Activated T-cell treated with anti-CD3 and anti-CD28 coated beads, Interleukin-2, amount 50 U/mL, for 24 hours (primary cell): Measurements from ENCODE around the gene STUM.

Source experiments
- DNase-seq: peaks from one replicate; pipeline ENCODE4 v3.0.0-alpha.2; 2020
- H3K27ac Mint-ChIP-seq: 2 replicates; pipeline ENCODE4 v1.8.0; 2020; ENCODE audit warnings: mild to moderate bottlenecking, mixed read lengths
- H3K27me3 Mint-ChIP-seq: 2 replicates; pipeline ENCODE4 v1.8.0; 2020; ENCODE audit warnings: mixed read lengths
- H3K36me3 Mint-ChIP-seq: 2 replicates; pipeline ENCODE4 v1.8.0; 2020; ENCODE audit warnings: low read depth, mixed read lengths
- H3K4me1 Mint-ChIP-seq: 2 replicates; pipeline ENCODE4 v1.8.0; 2020; ENCODE audit warnings: low read depth, mixed read lengths
- H3K4me3 Mint-ChIP-seq: 2 replicates; pipeline ENCODE4 v1.8.0; 2020; ENCODE audit warnings: mild to moderate bottlenecking, moderate library complexity, mixed read lengths
- H3K9me3 Mint-ChIP-seq: 2 replicates; pipeline ENCODE4 v1.8.0; 2020; ENCODE audit warnings: mixed read lengths

The STUM gene

DNA sequence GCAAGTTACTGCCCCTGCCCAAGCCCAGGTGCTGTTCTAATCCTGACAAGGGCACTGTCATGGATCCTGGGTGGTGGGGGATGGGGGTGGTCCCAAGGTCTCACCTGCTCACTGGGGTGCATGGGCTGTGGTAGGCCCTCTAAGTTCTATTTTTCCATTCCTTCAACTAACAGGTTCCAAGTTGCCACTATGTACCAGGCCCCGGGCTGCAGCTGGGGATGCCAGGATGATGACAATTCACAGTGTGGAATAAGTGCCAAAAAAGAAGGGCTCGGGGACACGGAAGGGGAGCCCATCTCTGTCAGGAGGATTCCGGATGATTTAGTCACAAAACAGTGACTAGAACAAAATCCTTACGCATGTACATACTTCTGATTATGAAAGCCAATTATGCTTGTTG is 76.0 kb downstream of the STUM start:
- H3K4me1 Mint-ChIP-seq = peaks cover 33% of the 10 kb centered on the region
- H3K4me3 Mint-ChIP-seq = no peak overlapping the region
- no peak for DNase-seq
- no peak overlapping the region for H3K27ac Mint-ChIP-seq
- no peaks in the 10 kb centered on the region for H3K27me3 Mint-ChIP-seq
- peaks cover 13% of the 10 kb centered on the region for H3K36me3 Mint-ChIP-seq
- peaks cover 2% of the 10 kb centered on the region for H3K9me3 Mint-ChIP-seq

- peaks cover 2% of the 10 kb centered on the region for H3K9me3 Mint-ChIP-seq
- H3K4me3 Mint-ChIP-seq = no peak overlapping the region
- H3K36me3 Mint-ChIP-seq = peaks cover 19% of the 10 kb centered on the region
- no peak for DNase-seq
- peaks cover 33% of the 10 kb centered on the region for H3K4me1 Mint-ChIP-seq
- H3K27ac Mint-ChIP-seq = no peak overlapping the region
- H3K27me3 Mint-ChIP-seq = no peaks in the 10 kb centered on the region
These were observed 76.8 kb downstream of the STUM start for GRCh38 chr1:226625326-226625725.

DNA sequence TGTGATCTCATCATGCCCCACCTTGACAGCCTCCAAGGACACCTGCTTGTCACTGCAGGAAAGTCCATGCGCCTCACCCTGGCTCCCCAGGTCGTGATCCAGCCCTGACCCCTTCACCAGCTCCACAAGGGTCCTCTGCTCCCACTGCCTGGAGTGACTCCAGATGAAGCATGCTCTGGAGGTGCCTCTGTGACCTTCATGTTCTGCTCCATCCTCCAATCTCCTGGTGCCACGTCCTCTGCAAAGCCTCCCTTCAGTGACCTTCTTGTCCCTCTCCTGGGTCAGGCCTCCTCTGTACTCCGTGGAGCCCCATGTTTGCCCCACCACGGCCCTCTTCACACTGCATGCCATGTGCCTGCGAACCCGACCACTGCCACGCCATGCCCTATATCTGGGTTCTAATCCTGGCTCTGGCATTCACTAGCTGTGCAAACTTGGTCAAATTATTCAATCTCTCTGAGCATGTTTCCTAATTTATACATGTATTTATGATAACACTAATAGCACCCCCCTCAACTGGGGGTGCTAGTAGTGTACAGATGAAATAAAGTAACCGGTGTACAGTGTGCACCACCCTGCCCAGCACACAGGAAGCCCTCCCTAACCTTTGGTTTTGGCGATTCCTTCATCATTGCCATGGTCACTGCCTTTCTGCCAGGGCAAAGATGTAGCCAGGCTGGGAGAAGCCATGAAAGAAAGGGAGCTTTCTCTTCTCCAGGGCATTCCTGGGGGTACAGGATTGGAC is 77.4 kb downstream of the STUM start:
- no peak for DNase-seq
- peak overlapping the region; percentile 91 for H3K27ac Mint-ChIP-seq
- H3K27me3 Mint-ChIP-seq = no peaks in the 10 kb centered on the region
- H3K4me1 Mint-ChIP-seq = peaks cover 33% of the 10 kb centered on the region
- peaks cover 2% of the 10 kb centered on the region for H3K9me3 Mint-ChIP-seq
- H3K4me3 Mint-ChIP-seq = peak overlapping the region; percentile 30
- H3K36me3 Mint-ChIP-seq = peaks cover 22% of the 10 kb centered on the region

DNA sequence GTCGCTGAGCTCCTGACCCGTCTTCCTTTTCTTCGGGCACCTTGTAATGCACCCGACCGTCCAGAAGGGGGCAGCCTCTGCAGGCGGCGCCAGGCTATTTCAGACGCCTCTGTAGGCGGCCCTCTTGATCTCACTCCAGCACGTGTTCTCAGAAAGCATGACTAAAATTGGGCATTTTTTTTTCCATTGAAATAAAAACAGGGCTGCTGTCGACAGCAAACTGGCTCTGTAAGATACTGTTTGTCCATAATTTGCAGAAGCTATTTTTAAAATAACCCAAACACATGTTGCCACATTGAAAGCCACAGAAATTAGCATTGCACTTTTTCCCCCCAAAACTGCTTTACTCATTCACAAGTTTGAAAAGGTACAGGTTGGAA is 78.0 kb downstream of the STUM start:
- H3K4me3 Mint-ChIP-seq = peak overlapping the region; percentile 30
- peak; percentile 89 for DNase-seq
- H3K9me3 Mint-ChIP-seq = peaks cover 2% of the 10 kb centered on the region
- H3K27me3 Mint-ChIP-seq = no peaks in the 10 kb centered on the region
- H3K27ac Mint-ChIP-seq = peak overlapping the region; percentile 91
- H3K36me3 Mint-ChIP-seq = peaks cover 28% of the 10 kb centered on the region
- peaks cover 35% of the 10 kb centered on the region for H3K4me1 Mint-ChIP-seq

- peaks cover 33% of the 10 kb centered on the region for H3K36me3 Mint-ChIP-seq
- peak overlapping the region; percentile 91 for H3K27ac Mint-ChIP-seq
- no peak overlapping the region for H3K4me3 Mint-ChIP-seq
- peaks cover 41% of the 10 kb centered on the region for H3K4me1 Mint-ChIP-seq
- peaks cover 2% of the 10 kb centered on the region for H3K9me3 Mint-ChIP-seq
- no peaks in the 10 kb centered on the region for H3K27me3 Mint-ChIP-seq
- no peak for DNase-seq
These were observed 78.6 kb downstream of the STUM start for GRCh38 chr1:226627050-226627755.

- peaks cover 40% of the 10 kb centered on the region for H3K36me3 Mint-ChIP-seq
These were observed 79.5 kb downstream of the STUM start for GRCh38 chr1:226627924-226628611.

DNA sequence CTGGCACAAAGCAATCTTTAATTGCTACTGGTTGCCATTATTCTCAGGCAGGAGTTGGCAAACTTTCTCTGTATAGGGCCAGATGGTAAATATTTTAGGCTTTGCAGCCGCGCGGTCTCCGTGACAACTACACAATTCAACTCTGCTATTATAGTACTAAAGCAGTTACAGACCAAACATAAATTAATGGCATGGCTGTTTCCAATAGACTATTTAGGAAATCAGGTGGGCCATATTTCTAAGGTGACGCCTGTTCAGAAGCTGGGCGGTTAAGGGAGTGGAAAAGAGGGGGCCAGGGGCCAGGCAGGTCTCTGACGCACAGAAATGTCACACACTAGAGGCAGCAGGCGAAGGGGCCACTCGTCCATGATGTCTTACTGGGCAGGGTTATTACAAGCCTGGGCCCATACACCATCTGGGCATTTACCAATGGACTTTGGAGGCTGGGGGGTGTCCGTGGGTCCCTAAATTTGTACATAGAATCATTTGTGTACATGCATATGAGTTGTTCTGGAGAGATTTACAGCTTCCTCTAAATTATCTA is 80.1 kb downstream of the STUM start:
- Mint-ChIP-seq H3K27me3 (no peaks in the 10 kb centered on the region), H3K4me1 (peaks cover 55% of the 10 kb centered on the region), H3K27ac (peak overlapping the region; percentile 91), H3K4me3 (no peak overlapping the region), H3K9me3 (peaks cover 2% of the 10 kb centered on the region), H3K36me3 (peaks cover 46% of the 10 kb centered on the region)
- no peak for DNase-seq

More at GRCh38 chr1:226627924-226628611, 79.5 kb downstream of the STUM start:
- peak overlapping the region; percentile 91 for H3K27ac Mint-ChIP-seq
- no peaks in the 10 kb centered on the region for H3K27me3 Mint-ChIP-seq
- peaks cover 49% of the 10 kb centered on the region for H3K4me1 Mint-ChIP-seq
- H3K4me3 Mint-ChIP-seq = no peak overlapping the region
- no peak for DNase-seq
- H3K9me3 Mint-ChIP-seq = peaks cover 2% of the 10 kb centered on the region

DNA sequence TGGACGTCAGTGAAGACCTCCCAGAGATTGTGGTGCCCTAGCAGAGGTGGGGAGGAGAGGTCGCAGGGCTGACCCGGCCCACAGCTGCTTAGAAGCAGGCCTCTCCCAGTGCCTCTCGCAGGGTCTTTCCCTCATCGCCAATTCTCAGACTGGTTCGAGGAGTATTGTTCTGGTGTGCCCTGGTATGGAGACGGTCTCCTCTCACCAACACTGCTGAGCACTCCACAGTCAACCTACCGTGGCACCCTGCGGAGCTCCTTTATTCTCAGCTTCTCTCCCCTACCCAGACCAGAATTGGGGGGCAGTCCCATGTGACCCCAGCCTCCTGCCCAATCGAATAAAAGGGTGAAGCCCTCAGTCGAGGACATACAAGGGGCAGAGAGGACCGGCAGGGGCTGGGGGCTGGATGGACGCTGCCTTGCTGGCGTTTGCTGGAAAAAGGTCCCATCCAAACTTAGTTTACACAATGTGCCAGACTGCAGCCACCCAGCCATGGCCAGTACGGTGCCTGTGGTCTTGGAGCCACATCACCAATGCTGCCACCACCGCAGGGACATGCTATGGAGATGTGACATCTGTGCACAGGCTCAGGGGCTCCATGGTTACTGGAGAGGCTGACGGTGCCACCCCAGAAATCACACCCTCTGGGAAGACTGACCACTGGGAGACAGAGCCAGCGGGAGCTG is 80.8 kb downstream of the STUM start:
- Mint-ChIP-seq H3K4me3 (no peak overlapping the region), H3K4me1 (peaks cover 62% of the 10 kb centered on the region), H3K36me3 (peaks cover 49% of the 10 kb centered on the region), H3K9me3 (peaks cover 2% of the 10 kb centered on the region), H3K27ac (peak overlapping the region; percentile 40), H3K27me3 (no peaks in the 10 kb centered on the region)
- DNase-seq = no peak

DNA sequence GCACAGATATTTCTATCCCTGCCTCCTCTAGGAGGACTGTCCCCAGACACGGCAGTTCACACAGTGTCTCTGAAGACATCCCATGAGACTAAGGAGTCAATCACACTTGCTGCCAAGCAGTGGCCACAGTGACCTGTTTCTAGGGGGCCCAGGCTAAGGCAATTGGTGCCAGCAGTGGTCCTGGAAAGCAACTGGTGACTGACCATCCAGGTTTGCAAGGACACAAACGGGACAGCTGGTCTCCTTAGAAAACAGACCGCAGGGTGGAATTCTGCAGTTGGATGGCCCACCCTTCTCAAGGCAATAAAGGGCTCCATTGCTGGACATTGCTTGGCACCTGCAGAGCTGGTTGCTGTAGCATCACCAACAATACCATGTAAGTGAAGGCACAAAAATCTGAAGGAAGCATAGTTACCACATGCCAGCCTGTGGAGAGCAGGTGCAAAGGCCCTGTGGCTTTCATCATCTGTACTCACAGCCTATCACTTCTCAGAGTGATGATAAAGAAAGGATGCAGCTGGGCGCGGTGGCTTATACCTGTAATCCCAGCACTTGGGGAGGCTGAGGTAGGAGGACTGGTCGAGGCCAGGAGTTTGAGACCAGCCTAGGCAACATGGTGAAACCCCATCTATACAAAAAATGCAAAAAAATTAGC is 81.5 kb downstream of the STUM start:
- no peaks in the 10 kb centered on the region for H3K27me3 Mint-ChIP-seq
- DNase-seq = no peak
- peak overlapping the region; percentile 31 for H3K27ac Mint-ChIP-seq
- H3K4me1 Mint-ChIP-seq = peaks cover 68% of the 10 kb centered on the region
- H3K4me3 Mint-ChIP-seq = no peak overlapping the region
- H3K36me3 Mint-ChIP-seq = peaks cover 50% of the 10 kb centered on the region
- peaks cover 2% of the 10 kb centered on the region for H3K9me3 Mint-ChIP-seq

GRCh38 chr1:226630592-226630991 is 82.0 kb downstream of the STUM start:
- peaks cover 56% of the 10 kb centered on the region for H3K36me3 Mint-ChIP-seq
- H3K4me1 Mint-ChIP-seq = peaks cover 74% of the 10 kb centered on the region
- peaks cover 2% of the 10 kb centered on the region for H3K9me3 Mint-ChIP-seq
- no peaks in the 10 kb centered on the region for H3K27me3 Mint-ChIP-seq
- H3K27ac Mint-ChIP-seq = peak overlapping the region; percentile 31
- DNase-seq = no peak
- H3K4me3 Mint-ChIP-seq = no peak overlapping the region

DNA sequence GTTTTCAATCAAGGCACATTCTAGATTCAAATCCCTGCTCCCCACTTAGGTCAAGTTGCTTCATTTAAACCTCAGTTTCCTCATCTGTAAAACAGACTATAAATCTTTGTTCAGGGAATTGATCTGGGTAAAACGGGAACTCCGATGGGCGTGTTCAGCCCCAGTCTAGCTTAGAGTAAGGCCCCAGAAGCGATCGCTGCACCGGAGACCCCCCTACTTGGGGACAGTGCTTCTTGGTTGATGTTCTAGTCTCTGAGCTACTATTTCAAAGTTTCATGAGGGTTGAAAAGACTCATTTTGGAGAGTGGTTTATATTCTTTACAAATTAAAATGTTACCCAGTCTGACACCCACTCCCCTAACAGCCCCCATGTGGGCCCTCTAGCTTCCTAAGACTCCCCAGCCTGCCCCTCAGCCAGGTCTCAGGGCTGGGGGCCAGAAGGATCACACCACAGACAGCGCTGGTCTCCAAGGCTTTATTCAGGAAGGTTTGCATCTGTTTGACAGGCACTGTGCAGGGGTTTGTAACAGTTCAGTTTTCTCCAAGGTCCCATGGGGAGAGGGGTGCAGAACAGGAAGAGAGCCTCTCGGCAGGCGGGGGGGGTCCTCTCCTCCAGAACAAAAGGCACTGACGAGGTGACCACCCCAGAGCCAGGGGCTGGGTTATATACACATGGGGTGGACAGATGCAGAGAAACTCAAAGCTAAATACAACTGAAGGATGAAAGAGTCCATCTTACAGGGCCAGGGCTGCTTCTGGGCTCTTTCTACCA is 82.9 kb downstream of the STUM start:
- Mint-ChIP-seq H3K9me3 (peaks cover 2% of the 10 kb centered on the region), H3K4me1 (peaks cover 75% of the 10 kb centered on the region), H3K27ac (peak overlapping the region; percentile 26), H3K4me3 (no peak overlapping the region), H3K36me3 (peaks cover 64% of the 10 kb centered on the region), H3K27me3 (no peaks in the 10 kb centered on the region)
- DNase-seq = no peak

- no peak for DNase-seq
- H3K27ac Mint-ChIP-seq = peak overlapping the region; percentile 88
- H3K27me3 Mint-ChIP-seq = no peaks in the 10 kb centered on the region
- no peaks in the 10 kb centered on the region for H3K9me3 Mint-ChIP-seq
- H3K4me1 Mint-ChIP-seq = peaks cover 75% of the 10 kb centered on the region
- H3K4me3 Mint-ChIP-seq = no peak overlapping the region
- peaks cover 73% of the 10 kb centered on the region for H3K36me3 Mint-ChIP-seq
These were observed 83.8 kb downstream of the STUM start for GRCh38 chr1:226632169-226632879.

GRCh38 chr1:226632922-226633351 is 84.4 kb downstream of the STUM start:
- peak overlapping the region; percentile 88 for H3K27ac Mint-ChIP-seq
- H3K4me3 Mint-ChIP-seq = no peak overlapping the region
- H3K36me3 Mint-ChIP-seq = peaks cover 79% of the 10 kb centered on the region
- peak; percentile 68 for DNase-seq
- H3K27me3 Mint-ChIP-seq = no peaks in the 10 kb centered on the region
- H3K4me1 Mint-ChIP-seq = peaks cover 73% of the 10 kb centered on the region
- H3K9me3 Mint-ChIP-seq = no peaks in the 10 kb centered on the region
